ENCODE data around the gene SLC40A1.

GRCh38 chr2:189514104-189514503 lies 66.5 kb downstream of the SLC40A1 start:
- TF ChIP-seq CTCF (IDR thresholded peaks at IDR 0.05) (no peak), POLR2A (IDR thresholded peaks at IDR 0.05) (no peak)
